Activated naive CD4-positive, alpha-beta T cell treated with anti-CD3 and anti-CD28 coated beads, Interleukin-2, amount 50 U/mL, for 24 hours (primary cell): Measurements from ENCODE around the gene DOCK8.
A peak's percentile ranks its signal among the peaks of the same experiment; 100 is the strongest.

Source experiments
- H3K27ac Mint-ChIP-seq: one replicate; pipeline ENCODE4 v1.8.0; 2021; ENCODE audit warnings: mild to moderate bottlenecking, mixed read lengths
- H3K27me3 Mint-ChIP-seq: one replicate; pipeline ENCODE4 v1.8.0; 2021; ENCODE audit warnings: mixed read lengths
- H3K36me3 Mint-ChIP-seq: one replicate; pipeline ENCODE4 v1.8.0; 2021; ENCODE audit warnings: mixed read lengths
- H3K4me1 Mint-ChIP-seq: one replicate; pipeline ENCODE4 v1.8.0; 2021; ENCODE audit warnings: mixed read lengths
- H3K4me3 Mint-ChIP-seq: one replicate; pipeline ENCODE4 v1.8.0; 2021; ENCODE audit warnings: mild to moderate bottlenecking, mixed read lengths
- H3K9me3 Mint-ChIP-seq: one replicate; pipeline ENCODE4 v1.8.0; 2021; ENCODE audit warnings: mixed read lengths

DOCK8 gene

GRCh38 chr9:272251-273213, 57.9 kb downstream of the DOCK8 start:
- Mint-ChIP-seq H3K4me1 (peaks cover 56% of the 10 kb centered on the region), H3K36me3 (peaks cover 18% of the 10 kb centered on the region), H3K9me3 (no peaks in the 10 kb centered on the region), H3K27me3 (no peaks in the 10 kb centered on the region), H3K27ac (peak overlapping the region; percentile 81), H3K4me3 (peak overlapping the region; percentile 97)

GRCh38 chr9:274406-274805, 59.7 kb downstream of the DOCK8 start:
- peak overlapping the region; percentile 97 for H3K4me3 Mint-ChIP-seq
- peak overlapping the region; percentile 94 for H3K27ac Mint-ChIP-seq
- peaks cover 16% of the 10 kb centered on the region for H3K36me3 Mint-ChIP-seq
- H3K4me1 Mint-ChIP-seq: peaks cover 43% of the 10 kb centered on the region
- H3K27me3 Mint-ChIP-seq: no peaks in the 10 kb centered on the region
- H3K9me3 Mint-ChIP-seq: no peaks in the 10 kb centered on the region

GRCh38 chr9:277601-278295, 63.1 kb downstream of the DOCK8 start:
- H3K27ac Mint-ChIP-seq: no peak overlapping the region
- no peaks in the 10 kb centered on the region for H3K9me3 Mint-ChIP-seq
- H3K36me3 Mint-ChIP-seq: peaks cover 21% of the 10 kb centered on the region
- no peaks in the 10 kb centered on the region for H3K27me3 Mint-ChIP-seq
- H3K4me3 Mint-ChIP-seq: no peak overlapping the region
- H3K4me1 Mint-ChIP-seq: peaks cover 39% of the 10 kb centered on the region

GRCh38 chr9:278651-279050, 64.0 kb downstream of the DOCK8 start:
- Mint-ChIP-seq H3K27me3 (no peaks in the 10 kb centered on the region), H3K36me3 (peaks cover 21% of the 10 kb centered on the region), H3K4me1 (peaks cover 46% of the 10 kb centered on the region), H3K4me3 (no peak overlapping the region), H3K9me3 (no peaks in the 10 kb centered on the region), H3K27ac (no peak overlapping the region)

- Mint-ChIP-seq H3K27me3 (no peaks in the 10 kb centered on the region), H3K4me1 (peaks cover 50% of the 10 kb centered on the region), H3K9me3 (no peaks in the 10 kb centered on the region), H3K27ac (no peak overlapping the region), H3K36me3 (peaks cover 16% of the 10 kb centered on the region), H3K4me3 (no peak overlapping the region)
Measured at GRCh38 chr9:279674-280073, 65.0 kb downstream of the DOCK8 start.

- no peaks in the 10 kb centered on the region for H3K9me3 Mint-ChIP-seq
- H3K27me3 Mint-ChIP-seq: no peaks in the 10 kb centered on the region
- H3K36me3 Mint-ChIP-seq: peaks cover 13% of the 10 kb centered on the region
- peak overlapping the region; percentile 93 for H3K27ac Mint-ChIP-seq
- H3K4me1 Mint-ChIP-seq: peaks cover 54% of the 10 kb centered on the region
- peak overlapping the region; percentile 66 for H3K4me3 Mint-ChIP-seq
Measured at GRCh38 chr9:281741-282645, 67.3 kb downstream of the DOCK8 start.

GRCh38 chr9:286071-286740, 71.5 kb downstream of the DOCK8 start:
- peak overlapping the region; percentile 73 for H3K27ac Mint-ChIP-seq
- peaks cover 27% of the 10 kb centered on the region for H3K36me3 Mint-ChIP-seq
- H3K27me3 Mint-ChIP-seq: no peaks in the 10 kb centered on the region
- H3K4me1 Mint-ChIP-seq: peaks cover 82% of the 10 kb centered on the region
- H3K4me3 Mint-ChIP-seq: no peak overlapping the region
- no peaks in the 10 kb centered on the region for H3K9me3 Mint-ChIP-seq

- no peak overlapping the region for H3K27ac Mint-ChIP-seq
- no peak overlapping the region for H3K4me3 Mint-ChIP-seq
- H3K36me3 Mint-ChIP-seq: peaks cover 29% of the 10 kb centered on the region
- peaks cover 67% of the 10 kb centered on the region for H3K4me1 Mint-ChIP-seq
- no peaks in the 10 kb centered on the region for H3K9me3 Mint-ChIP-seq
- H3K27me3 Mint-ChIP-seq: no peaks in the 10 kb centered on the region
Measured at GRCh38 chr9:289121-289520, 74.5 kb downstream of the DOCK8 start.

- no peak overlapping the region for H3K27ac Mint-ChIP-seq
- H3K9me3 Mint-ChIP-seq: no peaks in the 10 kb centered on the region
- peaks cover 28% of the 10 kb centered on the region for H3K36me3 Mint-ChIP-seq
- peaks cover 67% of the 10 kb centered on the region for H3K4me1 Mint-ChIP-seq
- H3K4me3 Mint-ChIP-seq: no peak overlapping the region
- no peaks in the 10 kb centered on the region for H3K27me3 Mint-ChIP-seq
Measured at GRCh38 chr9:292915-293314, 78.2 kb downstream of the DOCK8 start.

GRCh38 chr9:295576-295975, 80.9 kb downstream of the DOCK8 start:
- no peak overlapping the region for H3K4me3 Mint-ChIP-seq
- no peaks in the 10 kb centered on the region for H3K9me3 Mint-ChIP-seq
- no peaks in the 10 kb centered on the region for H3K27me3 Mint-ChIP-seq
- peak overlapping the region; percentile 62 for H3K27ac Mint-ChIP-seq
- H3K4me1 Mint-ChIP-seq: peaks cover 57% of the 10 kb centered on the region
- peaks cover 25% of the 10 kb centered on the region for H3K36me3 Mint-ChIP-seq

GRCh38 chr9:296411-296810, 81.7 kb downstream of the DOCK8 start:
- H3K27ac Mint-ChIP-seq: peak overlapping the region; percentile 62
- peaks cover 57% of the 10 kb centered on the region for H3K4me1 Mint-ChIP-seq

GRCh38 chr9:297104-297972, 82.7 kb downstream of the DOCK8 start:
- Mint-ChIP-seq H3K9me3 (no peaks in the 10 kb centered on the region), H3K4me1 (peaks cover 57% of the 10 kb centered on the region)

More at GRCh38 chr9:296411-296810, 81.7 kb downstream of the DOCK8 start:
- H3K36me3 Mint-ChIP-seq: peaks cover 31% of the 10 kb centered on the region
- H3K9me3 Mint-ChIP-seq: no peaks in the 10 kb centered on the region
- no peak overlapping the region for H3K4me3 Mint-ChIP-seq
- no peaks in the 10 kb centered on the region for H3K27me3 Mint-ChIP-seq

GRCh38 chr9:303502-303901, 88.8 kb downstream of the DOCK8 start:
- Mint-ChIP-seq H3K27me3 (no peaks in the 10 kb centered on the region), H3K36me3 (peaks cover 25% of the 10 kb centered on the region), H3K27ac (no peak overlapping the region), H3K4me3 (no peak overlapping the region), H3K4me1 (peaks cover 16% of the 10 kb centered on the region), H3K9me3 (no peaks in the 10 kb centered on the region)

More at GRCh38 chr9:297104-297972, 82.7 kb downstream of the DOCK8 start:
- Mint-ChIP-seq H3K27me3 (no peaks in the 10 kb centered on the region), H3K4me3 (no peak overlapping the region), H3K36me3 (peaks cover 31% of the 10 kb centered on the region), H3K27ac (peak overlapping the region; percentile 86)

- H3K9me3 Mint-ChIP-seq: no peaks in the 10 kb centered on the region
- H3K36me3 Mint-ChIP-seq: peaks cover 25% of the 10 kb centered on the region
- H3K27me3 Mint-ChIP-seq: no peaks in the 10 kb centered on the region
- H3K4me1 Mint-ChIP-seq: peaks cover 16% of the 10 kb centered on the region
- H3K27ac Mint-ChIP-seq: no peak overlapping the region
- H3K4me3 Mint-ChIP-seq: no peak overlapping the region
Measured at GRCh38 chr9:304106-304505, 89.4 kb downstream of the DOCK8 start.
